ENCODE measurements around the gene F11R. TPM values are rescaled to one million over a fixed set of nuclear protein-coding genes. Genes with fewer than 3 reads are reported as not detected.

Gene F11R
- total RNA-seq, 3 donors from 2014 or later (not counting 1 experiment from before 2014, with no cell fraction given): 27.8 to 34.6 (median 30.2) TPM

GRCh38 chr1:161009602-161010211, 11.2 kb downstream of the F11R start:
- H3K4me1 Mint-ChIP-seq: peaks cover 15 to 20% of the 10 kb centered on the region in 2 donors
- intact Hi-C loops (cut with micrococcal nuclease): no loop called here
- no peak for ATAC-seq
- H3K36me3 Mint-ChIP-seq: no peaks in the 10 kb centered on the region
- no peaks in the 10 kb centered on the region for H3K36me3 ChIP-seq (ENCODE audit: control insufficient read depth, insufficient read depth, low read length)
- H3K27me3 ChIP-seq (ENCODE audit: control insufficient read depth, insufficient read depth, low read length): no peaks in the 10 kb centered on the region
- H3K9me3 Mint-ChIP-seq: no peaks in the 10 kb centered on the region
- H3K4me3 Mint-ChIP-seq: no peak overlapping the region
- no peak for TF ChIP-seq CTCF (IDR thresholded peaks at IDR 0.05)
- no peak for DNase-seq
- H3K27ac ChIP-seq (ENCODE audit: low read length): no peak overlapping the region
- no peak overlapping the region for H3K27ac Mint-ChIP-seq
- peaks cover 21% of the 10 kb centered on the region for H3K4me1 ChIP-seq (ENCODE audit: control insufficient read depth, insufficient read depth, low read length)
- no peaks in the 10 kb centered on the region for H3K9me3 ChIP-seq (ENCODE audit: control insufficient read depth, insufficient read depth, low read length)
- H3K27me3 Mint-ChIP-seq (ENCODE audit: low read depth in 2 of 2): no peaks in the 10 kb centered on the region
- H3K4me3 ChIP-seq (ENCODE audit: low read length): no peak overlapping the region
- 95% methylated on average over 7 of the region's 7 CpGs for WGBS (ENCODE audit: insufficient coverage)

- intact Hi-C loops (cut with micrococcal nuclease): no loop called here
- Histone ChIP-seq H3K27me3 (ENCODE audit: control insufficient read depth, insufficient read depth, low read length) (no peaks in the 10 kb centered on the region), H3K9me3 (ENCODE audit: control insufficient read depth, insufficient read depth, low read length) (no peaks in the 10 kb centered on the region), H3K36me3 (ENCODE audit: control insufficient read depth, insufficient read depth, low read length) (no peaks in the 10 kb centered on the region), H3K27ac (ENCODE audit: low read length) (no peak overlapping the region), H3K4me1 (ENCODE audit: control insufficient read depth, insufficient read depth, low read length) (peaks cover 15% of the 10 kb centered on the region), H3K4me3 (ENCODE audit: low read length) (no peak overlapping the region)
- Mint-ChIP-seq H3K4me3 (no peak overlapping the region), H3K36me3 (no peaks in the 10 kb centered on the region), H3K4me1 (peaks cover 11 to 16% of the 10 kb centered on the region in 2 donors), H3K27ac (no peak overlapping the region), H3K27me3 (ENCODE audit: low read depth in 2 of 2) (no peaks in the 10 kb centered on the region), H3K9me3 (no peaks in the 10 kb centered on the region)
- no peak for DNase-seq
- no peak for TF ChIP-seq CTCF (IDR thresholded peaks at IDR 0.05)
- WGBS (ENCODE audit: insufficient coverage): 75% methylated on average over 2 of the region's 4 CpGs
- ATAC-seq: no peak
Measured at GRCh38 chr1:161008869-161009510, 12.0 kb downstream of the F11R start.

GRCh38 chr1:161007369-161007768, 13.6 kb downstream of the F11R start:
- Mint-ChIP-seq H3K27ac (no peak overlapping the region), H3K36me3 (no peaks in the 10 kb centered on the region), H3K27me3 (ENCODE audit: low read depth in 2 of 2) (no peaks in the 10 kb centered on the region), H3K4me3 (no peak overlapping the region), H3K4me1 (peaks cover 0 to 4% of the 10 kb centered on the region in 2 donors), H3K9me3 (no peaks in the 10 kb centered on the region)
- Histone ChIP-seq H3K9me3 (ENCODE audit: control insufficient read depth, insufficient read depth, low read length) (no peaks in the 10 kb centered on the region), H3K4me3 (ENCODE audit: low read length) (no peak overlapping the region), H3K36me3 (ENCODE audit: control insufficient read depth, insufficient read depth, low read length) (no peaks in the 10 kb centered on the region), H3K4me1 (ENCODE audit: control insufficient read depth, insufficient read depth, low read length) (no peaks in the 10 kb centered on the region), H3K27ac (ENCODE audit: low read length) (no peak overlapping the region), H3K27me3 (ENCODE audit: control insufficient read depth, insufficient read depth, low read length) (no peaks in the 10 kb centered on the region)
- ATAC-seq: no peak
- 100% methylated on average over 2 of the region's 2 CpGs for WGBS (ENCODE audit: insufficient coverage)
- TF ChIP-seq CTCF (IDR thresholded peaks at IDR 0.05): no peak
- intact Hi-C loops (cut with micrococcal nuclease): no loop called here
- DNase-seq: no peak

Data from natural killer cell (primary cell).